Prostate gland (tissue), 2 donors: ENCODE results near the gene FAF2.

Experiments
- POLR2A ChIP-seq: fragments of 450-650 bp; IDR thresholded peaks from one replicate; pipeline ENCODE4 v1.6.1; 2016; ENCODE audit warnings: antibody characterized with exemption, mild to moderate bottlenecking
- POLR2AphosphoS5 ChIP-seq: sonication (generic); formaldehyde crosslinking; IDR thresholded peaks from one replicate; pipeline ENCODE4 v1.6.1; 2017; ENCODE audit warnings: antibody characterized with exemption
- TF ChIP-seq, protein P1 (sequence below), 4 experiments: fragments of 200-600 bp in 2 of 4; fragments of 450-650 bp in 2 of 4; sonication (generic) in 2 of 4; IDR thresholded peaks; 1 replicate in 3 of 4; 2 replicates in 1 of 4; pipeline ENCODE4 v1.5.1; 2016 to 2019; ENCODE audit warnings: antibody characterized with exemption in 4 of 4, mild to moderate bottlenecking in 2 of 4, moderate library complexity in 2 of 4

DNA sequence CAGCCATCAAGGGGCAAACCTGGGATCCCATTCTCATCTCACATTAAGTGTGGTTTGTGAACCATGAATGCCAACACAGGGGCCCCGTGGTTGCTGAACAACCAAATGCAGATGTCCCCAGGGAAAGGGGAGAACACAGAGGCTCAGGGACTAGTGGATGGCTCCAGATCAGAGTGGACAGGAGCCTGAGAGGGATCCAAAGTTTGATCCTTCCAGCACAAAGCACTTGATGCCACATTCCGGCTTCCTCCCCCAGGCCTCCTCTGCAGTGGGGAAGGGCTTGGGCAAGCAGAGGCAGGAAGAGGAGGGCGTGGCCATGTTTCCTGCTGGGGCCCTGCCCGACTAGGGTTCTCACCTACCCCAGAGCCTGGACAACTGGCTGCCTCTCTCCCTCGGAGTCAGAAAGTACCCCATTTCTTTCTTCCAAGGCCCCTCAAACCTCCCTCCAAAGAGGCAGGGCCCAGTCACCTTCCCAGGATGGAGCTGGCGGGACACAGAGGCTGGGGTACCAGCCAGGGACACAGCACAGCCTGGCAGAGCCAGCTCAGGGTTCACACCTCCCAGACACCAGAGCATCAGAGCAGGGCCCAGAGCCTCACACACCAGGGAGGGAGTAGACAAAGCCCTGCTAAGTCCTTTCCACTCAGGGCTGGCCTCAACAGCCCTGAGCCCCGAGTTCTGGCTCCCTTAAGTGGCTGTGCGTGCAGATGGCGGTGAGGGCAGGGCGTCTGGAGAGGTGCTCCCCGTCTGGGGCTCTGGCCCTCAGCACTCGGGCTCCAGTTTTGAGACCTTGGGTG, 93.4 kb downstream of the FAF2 start:
- TF ChIP-seq, protein P1, sequence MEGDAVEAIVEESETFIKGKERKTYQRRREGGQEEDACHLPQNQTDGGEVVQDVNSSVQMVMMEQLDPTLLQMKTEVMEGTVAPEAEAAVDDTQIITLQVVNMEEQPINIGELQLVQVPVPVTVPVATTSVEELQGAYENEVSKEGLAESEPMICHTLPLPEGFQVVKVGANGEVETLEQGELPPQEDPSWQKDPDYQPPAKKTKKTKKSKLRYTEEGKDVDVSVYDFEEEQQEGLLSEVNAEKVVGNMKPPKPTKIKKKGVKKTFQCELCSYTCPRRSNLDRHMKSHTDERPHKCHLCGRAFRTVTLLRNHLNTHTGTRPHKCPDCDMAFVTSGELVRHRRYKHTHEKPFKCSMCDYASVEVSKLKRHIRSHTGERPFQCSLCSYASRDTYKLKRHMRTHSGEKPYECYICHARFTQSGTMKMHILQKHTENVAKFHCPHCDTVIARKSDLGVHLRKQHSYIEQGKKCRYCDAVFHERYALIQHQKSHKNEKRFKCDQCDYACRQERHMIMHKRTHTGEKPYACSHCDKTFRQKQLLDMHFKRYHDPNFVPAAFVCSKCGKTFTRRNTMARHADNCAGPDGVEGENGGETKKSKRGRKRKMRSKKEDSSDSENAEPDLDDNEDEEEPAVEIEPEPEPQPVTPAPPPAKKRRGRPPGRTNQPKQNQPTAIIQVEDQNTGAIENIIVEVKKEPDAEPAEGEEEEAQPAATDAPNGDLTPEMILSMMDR (IDR thresholded peaks at IDR 0.05), result no peak
- TF ChIP-seq POLR2A (peak; percentile 62), POLR2AphosphoS5 (peak; percentile 42)
